OCI-LY7 (cell line): ENCODE measurements around the gene UVRAG.

Experiments
- CTCF ChIP-seq: fragments of 200-600 bp; sonication (generic); conservative IDR thresholded peaks from 2 replicates; pipeline ENCODE4 v1.5.1; 2014; ENCODE audit warnings: mild to moderate bottlenecking, antibody characterized with exemption, low read length, moderate library complexity, mixed read lengths
- EZH2phosphoT487 ChIP-seq: fragments of 200-600 bp; sonication (generic); IDR thresholded peaks from 2 replicates; pipeline ENCODE4 v1.6.1; 2018; ENCODE audit warnings: low read depth, borderline replicate concordance, mild to moderate bottlenecking, mixed run types, antibody characterized with exemption, low read length, moderate library complexity, mixed read lengths

GRCh38 chr11:75809111-75809510 lies 5.9 kb upstream of the UVRAG start:
- TF ChIP-seq CTCF (no peak), EZH2phosphoT487 (no peak)
